HepG2 (cell line): ENCODE data around the gene LITAF. TPM values are rescaled to one million over a fixed set of nuclear protein-coding genes. Genes with fewer than 3 reads are reported as not detected.

Source experiments
- ARNT ChIP-seq: fragments of 450-650 bp; IDR thresholded peaks from 2 replicates; pipeline ENCODE4 v1.6.1; 2017
- ATF2 ChIP-seq: sonication (generic); formaldehyde crosslinking; IDR thresholded peaks from 2 replicates; pipeline ENCODE4 v1.4.0; 2020; ENCODE audit warnings: missing genetic modification reagents
- CEBPG ChIP-seq: IDR thresholded peaks from 2 replicates; pipeline ENCODE4 v1.6.1; 2016
- CREM ChIP-seq, 2 experiments: sonication (generic) in 1 of 2; formaldehyde crosslinking in 1 of 2; IDR thresholded peaks; 2 replicates each; pipeline versions ENCODE4 v1.4.0 to v1.6.1; 2016 to 2020; ENCODE audit warnings: antibody characterized with exemption in 1 of 2, mild to moderate bottlenecking in 1 of 2, missing genetic modification reagents in 1 of 2
- DPF2 ChIP-seq: sonication (generic); formaldehyde crosslinking; IDR thresholded peaks from 2 replicates; pipeline ENCODE4 v1.4.0; 2020; ENCODE audit warnings: mild to moderate bottlenecking, low read depth, missing genetic modification reagents, borderline replicate concordance
- HDAC2 ChIP-seq: sonication (generic); formaldehyde crosslinking; IDR thresholded peaks from 2 replicates; pipeline ENCODE4 v1.4.0; 2020; ENCODE audit warnings: missing genetic modification reagents
- HDAC6 ChIP-seq: fragments of 200-600 bp; sonication (generic); IDR thresholded peaks from 2 replicates; pipeline ENCODE4 v1.7.0; 2017; ENCODE audit warnings: mild to moderate bottlenecking, antibody characterized with exemption, low read length, low read depth
- HMG20A ChIP-seq: IDR thresholded peaks from 2 replicates; pipeline ENCODE4 v1.6.1; 2016; ENCODE audit warnings: borderline replicate concordance
- JUN ChIP-seq: sonication (generic); formaldehyde crosslinking; IDR thresholded peaks from 2 replicates; pipeline ENCODE4 v1.4.0; 2020; ENCODE audit warnings: mild to moderate bottlenecking, missing genetic modification reagents
- KDM1A ChIP-seq: IDR thresholded peaks from 2 replicates; pipeline ENCODE4 v1.6.1; 2016; ENCODE audit warnings: missing compliant biosample characterization
- KDM3A ChIP-seq: IDR thresholded peaks from 2 replicates; pipeline ENCODE4 v1.6.1; 2018; ENCODE audit warnings: low read depth, missing compliant biosample characterization
- KDM5B ChIP-seq: sonication (generic); formaldehyde crosslinking; IDR thresholded peaks from 2 replicates; pipeline ENCODE4 v1.4.0; 2020; ENCODE audit warnings: missing genetic modification reagents, mild to moderate bottlenecking, borderline replicate concordance
- KLF15 ChIP-seq: sonication (generic); formaldehyde crosslinking; IDR thresholded peaks from 2 replicates; pipeline ENCODE4 v1.8.1; 2023; ENCODE audit warnings: borderline replicate concordance, mild to moderate bottlenecking, inconsistent platforms, missing genetic modification reagents, mixed read lengths
- LBX2 ChIP-seq: sonication (generic); formaldehyde crosslinking; IDR thresholded peaks from 2 replicates; pipeline ENCODE4 v1.5.0; 2020; ENCODE audit warnings: missing genetic modification reagents, mild to moderate bottlenecking, borderline replicate concordance
- MLX ChIP-seq: IDR thresholded peaks from 2 replicates; pipeline ENCODE4 v1.6.1; 2016
- MTERF4 ChIP-seq: sonication (generic); formaldehyde crosslinking; IDR thresholded peaks from 2 replicates; pipeline ENCODE4 v1.8.0; 2023; ENCODE audit warnings: mild to moderate bottlenecking, missing genetic modification reagents
- NFYC ChIP-seq: IDR thresholded peaks from 2 replicates; pipeline ENCODE4 v1.6.1; 2016; ENCODE audit warnings: missing genetic modification reagents, missing compliant biosample characterization
- PITX1 ChIP-seq: sonication (generic); formaldehyde crosslinking; IDR thresholded peaks from 2 replicates; pipeline ENCODE4 v1.5.1; 2020; ENCODE audit warnings: mild to moderate bottlenecking, missing genetic modification reagents
- PLRG1 ChIP-seq: fragments of 450-650 bp; conservative IDR thresholded peaks from 2 replicates; pipeline ENCODE4 v1.6.1; 2016
- SNRNP70 ChIP-seq: fragments of 200-400 bp; formaldehyde crosslinking; IDR thresholded peaks from 2 replicates; pipeline ENCODE4 v1.6.1; 2017; ENCODE audit warnings: mild to moderate bottlenecking, low read depth, low read length, moderate library complexity
- SRF ChIP-seq: IDR thresholded peaks from 2 replicates; pipeline ENCODE4 v1.6.1; 2011; ENCODE audit warnings: mild to moderate bottlenecking, low read depth, low read length, moderate library complexity
- SSRP1 ChIP-seq: IDR thresholded peaks from 2 replicates; pipeline ENCODE4 v1.6.1; 2016; ENCODE audit warnings: control low read depth
- ZBTB42 ChIP-seq: sonication (generic); formaldehyde crosslinking; IDR thresholded peaks from 2 replicates; pipeline ENCODE4 v1.5.0; 2020; ENCODE audit warnings: mild to moderate bottlenecking, missing genetic modification reagents
- ZC3H13 ChIP-seq: sonication (generic); formaldehyde crosslinking; IDR thresholded peaks from 2 replicates; pipeline ENCODE4 v1.8.1; 2023; ENCODE audit warnings: mild to moderate bottlenecking, missing genetic modification reagents, moderate library complexity
- ZEB1 ChIP-seq: IDR thresholded peaks from 2 replicates; pipeline ENCODE4 v1.6.1; 2012; ENCODE audit warnings: mild to moderate bottlenecking, low read depth, inconsistent platforms; ENCODE audit not compliant: insufficient replicate concordance
- ZFYVE20 ChIP-seq: sonication (generic); formaldehyde crosslinking; IDR thresholded peaks from 2 replicates; pipeline ENCODE4 v1.8.0; 2023; ENCODE audit warnings: low read depth, mild to moderate bottlenecking, moderate library complexity, missing genetic modification reagents, borderline replicate concordance
- ZNF430 ChIP-seq: sonication (generic); formaldehyde crosslinking; IDR thresholded peaks from 2 replicates; pipeline ENCODE4 v1.9.0; 2021; ENCODE audit warnings: mild to moderate bottlenecking, missing genetic modification reagents
- ZNF530 ChIP-seq: sonication (generic); formaldehyde crosslinking; IDR thresholded peaks from 2 replicates; pipeline ENCODE4 v1.5.0; 2020; ENCODE audit warnings: low read depth, mild to moderate bottlenecking, missing genetic modification reagents
- ZNF556 ChIP-seq: sonication (generic); formaldehyde crosslinking; IDR thresholded peaks from 2 replicates; pipeline ENCODE4 v1.4.0; 2020; ENCODE audit warnings: mild to moderate bottlenecking, missing genetic modification reagents, borderline replicate concordance
- ZNF709 ChIP-seq: sonication (generic); formaldehyde crosslinking; IDR thresholded peaks from 2 replicates; pipeline ENCODE4 v1.5.0; 2020; ENCODE audit warnings: mild to moderate bottlenecking, missing genetic modification reagents
- ZSCAN30 ChIP-seq: sonication (generic); formaldehyde crosslinking; IDR thresholded peaks from 2 replicates; pipeline ENCODE4 v1.5.0; 2020; ENCODE audit warnings: mild to moderate bottlenecking, missing genetic modification reagents
- polyA plus RNA-seq, 8 experiments: library from polyadenylated mRNA; depleted of rRNA in 3 of 8; stranded (reverse) in 7 of 8; unstranded in 1 of 8; fragments of >200 nt; fragmentation: Illumina TruSeq in 4 of 8; extraction: Trizol in 4 of 8; gene quantifications; 2 replicates each; pipeline versions ENCODE4 v1.2.1 to v1.2.3, GENCODE V29; 2011 to 2016; ENCODE audit warnings: low read depth in 4 of 8, missing spikeins in 1 of 8, mixed read lengths in 1 of 8; ENCODE audit not compliant: insufficient read depth in 1 of 8
- total RNA-seq, 5 experiments: library from RNA; depleted of rRNA; stranded (reverse); fragments of >200 nt; fragmentation: Illumina TruSeq; extraction: Trizol; gene quantifications; 2 replicates each; pipeline ENCODE4 v1.2.3, GENCODE V29; 2016; ENCODE audit warnings: low read depth in 1 of 5

The LITAF gene
- total and polyA plus RNA-seq, 2 of the 13 experiments (the other 11 are each of a cell fraction or from before 2014, with no cell fraction given): 80.1 to 141 TPM

GRCh38 chr16:11632455-11632939 is 45.8 kb upstream of the LITAF start (continued):
- no peak for TF ChIP-seq NFYC (CRISPR knock-in tag)
- no peak; the same call in 1 of the 2 replicates for TF ChIP-seq SSRP1 (CRISPR knock-in tag)
- TF ChIP-seq PLRG1: no peak
- no peak for TF ChIP-seq ZFYVE20 (CRISPR knock-in tag)
- TF ChIP-seq HDAC6: no peak
- TF ChIP-seq ZNF556 (CRISPR knock-in tag): no peak
- no peak for TF ChIP-seq ZEB1
- no peak for TF ChIP-seq MLX (CRISPR knock-in tag)
- no peak for TF ChIP-seq KDM1A (CRISPR knock-in tag)
- TF ChIP-seq ZNF709 (CRISPR knock-in tag): no peak
- 0 out of 2 replicates have a peak, but pooled peaks have one; percentile 30 for TF ChIP-seq MTERF4 (CRISPR knock-in tag)
- TF ChIP-seq SNRNP70: no peak
- no peak for TF ChIP-seq SRF
- TF ChIP-seq KLF15: no peak
- TF ChIP-seq ZNF430 (CRISPR knock-in tag): no peak
- TF ChIP-seq ZC3H13: no peak
- TF ChIP-seq JUN (CRISPR knock-in tag): no peak
- no peak for TF ChIP-seq ZNF530 (CRISPR knock-in tag)
- TF ChIP-seq HMG20A (CRISPR knock-in tag): 0 out of 2 replicates have a peak, but pooled peaks have one; percentile 33
- TF ChIP-seq PITX1 (CRISPR knock-in tag): peak; percentile 63; the same call in 1 of the 2 replicates
- no peak for TF ChIP-seq CREM (IDR thresholded peaks at IDR 0.05)
- TF ChIP-seq CREM (CRISPR knock-in tag; IDR thresholded peaks at IDR 0.05): no peak
- no peak for TF ChIP-seq LBX2 (CRISPR knock-in tag)
- no peak for TF ChIP-seq KDM3A (CRISPR knock-in tag)
- TF ChIP-seq ATF2 (CRISPR knock-in tag): no peak
- TF ChIP-seq ZBTB42 (CRISPR knock-in tag): no peak
- TF ChIP-seq DPF2 (CRISPR knock-in tag): no peak
- TF ChIP-seq ARNT: no peak
- TF ChIP-seq ZSCAN30 (CRISPR knock-in tag): no peak
- TF ChIP-seq CEBPG (CRISPR knock-in tag): no peak
- peak; percentile 44; the same call in 1 of the 2 replicates for TF ChIP-seq KDM5B (CRISPR knock-in tag)
- TF ChIP-seq HDAC2 (CRISPR knock-in tag): peak; percentile 33; the same call in 1 of the 2 replicates
